Brain pericyte (primary cell): ENCODE data around the gene GALNT1.
"Not testable (repeated sequence)": the region's sequence is repeated elsewhere in the genome, so short reads cannot be mapped to it uniquely, and the experiment has no call there.

ENCODE experiments used
- DNase-seq: peaks from one replicate; pipeline ENCODE4 v3.0.0-alpha.2; 2012; ENCODE audit warnings: low read depth, low spot score

Gene GALNT1

DNA sequence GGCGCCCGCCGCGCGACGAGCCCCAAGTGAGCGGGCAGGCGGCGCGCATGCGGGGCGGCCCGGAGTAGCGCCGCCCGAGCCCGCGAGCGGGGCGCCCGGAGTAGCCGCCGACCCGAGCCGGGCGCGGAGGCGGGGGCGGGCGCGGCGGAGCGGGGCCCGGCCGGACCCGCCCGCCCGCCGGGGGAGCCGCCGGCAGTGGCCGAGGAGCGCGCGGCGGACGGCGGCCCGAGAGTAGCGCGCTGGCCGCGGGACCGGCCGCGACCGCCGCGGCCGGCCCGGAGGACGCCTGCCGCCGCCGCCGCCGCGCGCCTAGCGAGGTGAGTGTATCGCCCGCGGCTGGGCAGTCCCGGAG, at the start of gene GALNT1:
GALNT1 (plus strand) TSS at position 195 of the 352 bp plus-strand sequence. CDS start 72,923 bp downstream, outside the sequence.
- DNase-seq = no peak

DNA sequence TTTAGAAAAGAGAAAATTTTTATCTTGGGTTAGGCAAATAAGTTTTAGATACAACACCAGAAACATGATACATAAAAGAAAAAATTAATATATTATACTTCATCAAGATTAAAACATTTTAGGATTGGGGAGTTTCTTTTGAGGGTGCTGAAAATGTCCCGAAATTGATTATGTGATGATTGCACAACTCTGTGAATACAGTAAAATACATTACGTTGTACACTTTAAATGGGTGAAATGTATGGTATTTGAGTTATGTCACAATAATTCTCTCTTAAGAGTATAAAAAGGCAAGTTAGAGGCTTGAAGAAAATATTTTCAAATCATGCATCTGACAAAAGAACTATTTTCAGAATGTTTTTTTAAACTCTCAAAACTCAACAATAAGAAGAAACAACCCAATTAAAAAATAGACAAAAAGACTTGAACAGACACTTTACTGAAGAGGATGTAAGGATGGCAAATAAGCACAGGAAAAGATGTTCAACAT, 47.6 kb upstream of the GALNT1 start:
- DNase-seq = no peak

DNA sequence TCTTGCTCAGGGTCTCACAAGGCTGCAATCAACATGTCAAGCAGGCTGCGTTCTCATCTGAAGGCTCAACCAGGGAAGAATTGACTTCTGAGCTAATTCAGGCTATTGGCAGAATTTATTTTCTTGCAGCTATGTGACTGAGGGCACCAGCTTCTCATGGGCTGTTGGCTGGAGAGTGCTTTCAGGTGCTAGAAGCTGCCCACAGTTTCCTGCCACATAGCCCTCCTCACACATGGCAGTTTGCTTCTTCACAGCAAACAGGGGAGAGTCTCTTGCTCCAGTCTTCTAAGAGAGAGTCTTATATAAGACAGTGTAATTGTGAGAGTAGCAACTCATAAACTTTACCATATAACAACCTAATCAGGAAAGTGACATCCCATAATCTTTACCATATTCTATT, 46.2 kb upstream of the GALNT1 start:
- DNase-seq = no peak

DNA sequence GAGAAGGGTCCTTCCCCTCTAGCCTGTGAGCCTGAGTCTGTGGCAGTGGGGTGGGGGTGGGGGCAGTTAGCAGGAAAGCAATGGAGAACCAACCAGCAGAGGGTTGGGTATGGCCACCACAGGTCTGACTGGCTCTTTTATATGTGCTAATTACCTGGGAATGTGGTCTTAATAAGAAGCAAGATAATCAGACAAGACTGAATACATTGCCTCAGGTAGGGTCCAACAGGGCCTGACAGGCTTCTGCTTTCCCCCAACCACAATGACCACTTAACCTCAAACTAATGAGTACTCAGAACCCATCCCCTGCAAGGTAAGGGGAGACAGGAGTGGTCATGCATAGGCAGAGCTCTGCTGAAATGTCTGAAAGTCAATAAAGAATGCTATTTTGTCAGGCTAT, 39.2 kb upstream of the GALNT1 start:
- no peak for DNase-seq

DNA sequence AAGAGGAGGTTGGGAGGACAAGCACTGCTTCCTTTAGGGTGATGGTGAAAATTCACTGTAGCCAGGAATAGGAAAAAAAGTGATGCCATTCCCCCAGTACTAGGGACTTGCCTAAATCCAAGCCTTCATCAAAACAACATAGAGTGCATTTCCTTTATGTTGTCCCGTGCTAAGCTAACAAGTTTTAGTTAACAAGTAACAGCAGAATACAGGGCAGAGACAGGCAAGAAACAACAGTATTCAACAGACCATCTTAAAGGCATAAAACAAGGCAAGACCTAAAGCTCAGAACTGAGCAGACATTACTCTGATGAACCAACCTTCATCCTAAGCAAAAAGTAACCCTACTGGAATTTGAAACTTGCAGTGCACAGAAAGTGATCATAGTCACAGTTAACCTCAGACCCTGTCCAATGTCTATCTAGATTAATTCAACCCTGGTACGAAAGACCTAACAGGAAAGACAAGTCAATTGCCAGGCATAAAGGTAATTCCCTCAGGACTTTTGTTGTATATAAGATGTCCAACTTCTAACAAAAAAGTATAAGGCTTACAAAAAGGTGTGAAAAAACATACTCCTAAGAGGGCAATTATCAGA, 34.4 kb upstream of the GALNT1 start:
- DNase-seq = no peak

DNA sequence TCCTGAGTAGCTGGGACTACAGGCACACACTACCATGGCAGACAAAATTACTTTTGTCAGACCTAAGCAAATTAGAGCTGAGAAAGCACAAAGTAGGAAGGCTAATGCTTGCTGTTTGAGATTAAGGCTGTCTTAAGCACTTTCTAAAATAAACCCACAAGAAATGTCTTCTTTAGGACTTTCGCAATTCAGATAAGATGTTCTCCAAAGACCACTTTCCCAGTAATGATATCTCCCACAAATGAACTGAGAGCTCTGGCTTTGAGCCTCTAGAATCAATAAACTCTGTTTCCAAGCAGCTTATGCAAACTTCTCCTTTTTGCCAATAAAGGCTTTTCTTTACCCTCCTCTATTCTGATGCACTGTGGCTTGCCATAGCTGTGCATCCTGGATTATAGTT, 32.0 kb upstream of the GALNT1 start:
- no peak for DNase-seq

DNA sequence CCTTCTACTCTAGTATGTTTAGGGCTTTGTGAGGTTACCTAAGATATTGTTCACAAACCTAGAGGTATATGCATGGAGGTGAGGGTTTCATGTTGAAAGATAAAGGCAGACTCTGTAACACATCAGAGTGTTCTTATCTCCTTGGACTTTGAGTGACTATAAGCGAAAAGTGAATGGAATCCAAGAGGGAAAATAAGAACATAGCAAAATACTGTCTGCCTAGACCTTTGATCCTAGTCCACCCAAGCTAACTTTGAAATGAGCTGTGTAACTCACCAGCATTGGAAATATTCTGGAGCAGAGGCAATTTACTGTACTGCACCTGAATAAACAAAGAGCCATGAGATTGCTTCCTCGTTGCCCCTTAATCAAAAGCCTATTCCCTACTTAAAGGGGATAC, 28.2 kb upstream of the GALNT1 start:
- no peak for DNase-seq

DNA sequence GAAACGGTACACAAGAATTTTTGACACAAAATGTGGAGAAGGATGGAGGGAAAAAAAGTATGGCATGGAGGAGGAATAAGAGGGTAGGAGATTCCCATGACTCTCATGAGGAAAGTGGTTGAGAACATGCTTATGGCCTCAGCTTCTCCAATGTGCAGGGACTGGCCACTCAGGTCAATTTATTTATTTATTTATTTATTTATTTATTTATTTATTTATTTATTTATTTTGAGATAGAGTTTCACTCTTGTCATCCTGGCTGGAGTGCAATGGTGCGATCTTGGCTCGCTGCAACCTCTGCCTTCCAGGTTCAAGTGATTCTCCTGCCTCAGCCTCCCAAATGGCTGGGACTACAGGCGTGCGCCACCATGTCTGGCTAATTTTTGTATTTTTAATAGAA, 26.0 kb upstream of the GALNT1 start:
- not testable (repeated sequence) for DNase-seq

DNA sequence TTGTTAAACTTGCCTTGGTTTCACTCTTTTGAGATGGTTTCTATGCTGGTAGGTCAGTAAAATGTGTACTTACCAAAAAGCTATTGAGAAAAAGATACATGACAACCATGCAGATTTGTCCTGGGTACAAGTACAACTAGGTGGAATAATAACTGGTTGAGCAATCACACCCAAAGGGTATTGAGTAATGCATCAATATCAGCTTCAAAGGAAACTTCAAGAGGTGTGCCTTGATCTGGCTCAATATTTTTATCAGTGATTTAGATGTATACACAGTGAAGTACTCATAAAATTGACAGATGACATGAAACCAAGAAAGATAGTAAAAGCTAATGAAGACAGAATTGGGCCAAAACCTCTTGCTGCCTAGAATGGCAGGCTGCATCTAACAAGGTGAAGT, 21.7 kb upstream of the GALNT1 start:
- DNase-seq = no peak

DNA sequence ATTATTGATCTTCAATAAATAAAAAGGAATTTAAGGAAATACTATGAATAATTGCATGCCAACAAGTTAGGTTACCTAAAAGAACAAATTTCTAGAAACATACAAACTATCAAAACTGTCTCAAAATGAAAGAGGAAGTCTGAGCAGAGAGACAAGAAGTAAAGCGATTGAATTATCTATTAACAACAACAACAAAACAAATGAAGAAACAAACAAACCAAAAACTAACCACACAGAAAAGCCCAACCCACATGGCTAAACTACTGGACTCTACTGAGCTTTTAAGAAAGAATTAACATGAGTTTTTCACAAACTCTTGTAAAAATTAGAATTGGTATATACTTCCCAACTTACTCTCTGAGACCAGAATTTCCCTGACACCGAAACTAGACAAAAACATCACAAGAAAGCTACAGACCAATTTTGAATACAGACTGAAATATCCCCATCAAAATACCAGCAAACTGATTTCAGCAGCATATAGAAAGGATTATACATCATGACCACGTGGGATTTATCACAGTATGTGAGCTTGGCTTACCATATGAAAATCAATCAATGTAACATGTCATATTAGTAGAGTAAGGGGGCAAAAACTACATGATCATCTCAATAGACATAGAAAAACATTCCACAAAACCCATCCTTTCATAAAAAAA, 16.6 kb upstream of the GALNT1 start:
- DNase-seq = no peak

DNA sequence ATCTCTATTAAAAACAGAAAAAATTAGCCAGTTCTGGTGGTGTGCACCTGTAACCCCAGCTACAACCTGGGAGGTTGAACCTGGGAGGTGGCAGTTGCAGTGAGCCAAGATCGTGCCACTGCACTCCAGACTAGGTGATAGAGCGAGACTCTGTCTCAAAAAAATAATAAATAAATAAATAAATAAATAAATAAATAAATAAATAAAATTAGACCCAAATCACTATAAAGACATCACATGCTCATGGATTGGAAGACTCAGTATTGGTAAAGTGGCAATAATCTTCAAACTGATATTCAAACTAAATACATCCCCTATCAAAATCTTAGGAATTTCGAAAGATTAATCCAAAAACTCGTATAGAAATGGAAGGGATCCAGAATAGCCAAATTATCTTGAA, 15.5 kb upstream of the GALNT1 start:
- DNase-seq = no peak

DNA sequence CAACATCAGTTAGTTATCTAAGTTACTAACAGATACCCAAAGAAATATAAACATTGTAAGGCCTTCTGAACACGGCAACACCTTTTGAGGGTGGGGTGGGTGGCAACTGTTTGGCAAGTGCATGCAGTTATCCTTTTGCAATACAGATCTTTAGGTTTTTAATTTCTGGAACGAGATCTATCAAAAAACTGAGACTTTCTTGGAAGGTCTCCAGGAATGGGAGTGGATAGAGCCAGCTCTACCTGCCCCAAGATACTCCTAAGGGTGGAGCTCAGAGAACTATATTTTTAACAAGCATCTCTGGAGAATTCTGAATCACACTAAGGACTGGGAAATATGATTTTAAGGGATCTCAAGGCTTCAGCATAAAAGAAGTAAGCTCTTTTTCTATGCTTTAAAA, 11.4 kb upstream of the GALNT1 start:
- no peak for DNase-seq

DNA sequence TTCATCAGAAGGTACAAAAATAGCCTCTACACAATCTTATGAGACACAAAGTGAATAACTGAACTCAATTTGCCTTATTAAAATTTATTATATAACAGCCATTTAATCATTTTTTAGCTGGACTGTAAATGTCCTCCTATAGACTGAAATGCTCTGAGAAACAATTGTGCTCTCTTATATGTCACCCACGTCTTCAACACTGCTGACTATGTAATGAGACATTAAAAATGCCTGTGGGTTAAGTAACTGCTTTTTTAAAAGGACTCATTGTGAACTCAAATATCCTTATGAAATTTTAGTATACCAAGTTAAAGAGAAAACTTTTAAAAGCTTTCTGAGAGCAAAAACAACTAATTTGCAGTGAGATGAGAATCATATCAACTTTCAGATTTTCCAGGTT, 10.4 kb upstream of the GALNT1 start:
- DNase-seq = no peak

DNA sequence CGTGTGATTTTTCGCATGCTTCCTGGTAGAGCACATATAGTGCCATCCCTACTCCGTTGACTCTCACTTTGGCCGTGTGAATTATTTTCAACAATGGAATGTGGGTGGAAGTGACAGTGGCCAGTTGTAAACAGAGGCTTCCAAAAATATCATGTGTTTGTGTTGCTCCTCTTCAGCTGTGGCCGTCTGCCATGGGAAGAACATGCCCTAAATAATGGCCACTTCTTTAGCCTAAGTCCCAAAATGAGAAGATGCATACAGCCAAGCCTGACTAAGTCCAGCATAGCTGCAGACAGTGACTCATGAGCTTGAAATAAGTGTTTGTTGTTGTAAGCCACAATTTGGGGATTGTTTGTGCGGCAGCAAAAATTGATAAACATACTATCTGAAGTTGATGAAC, 8.9 kb upstream of the GALNT1 start:
- DNase-seq = no peak

DNA sequence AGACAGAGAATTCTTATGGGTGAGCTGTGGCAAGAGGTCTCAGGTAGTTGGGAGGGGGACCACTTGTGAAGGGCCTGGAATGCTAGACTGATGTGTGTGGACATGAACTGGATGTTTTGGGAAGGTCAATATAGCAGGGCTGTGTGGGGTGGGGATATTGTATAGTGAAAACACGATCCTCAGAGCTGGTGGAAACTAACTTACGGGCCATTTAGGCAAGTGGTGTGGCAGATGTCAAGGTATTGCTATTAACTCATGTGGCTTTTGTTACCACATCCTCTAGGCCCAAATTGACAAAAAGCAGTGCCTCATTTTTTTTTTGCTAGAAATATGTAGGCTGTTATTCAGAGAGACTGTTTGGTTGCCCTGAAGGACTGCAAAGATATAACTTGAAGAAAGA, 8.0 kb upstream of the GALNT1 start:
- no peak for DNase-seq

DNA sequence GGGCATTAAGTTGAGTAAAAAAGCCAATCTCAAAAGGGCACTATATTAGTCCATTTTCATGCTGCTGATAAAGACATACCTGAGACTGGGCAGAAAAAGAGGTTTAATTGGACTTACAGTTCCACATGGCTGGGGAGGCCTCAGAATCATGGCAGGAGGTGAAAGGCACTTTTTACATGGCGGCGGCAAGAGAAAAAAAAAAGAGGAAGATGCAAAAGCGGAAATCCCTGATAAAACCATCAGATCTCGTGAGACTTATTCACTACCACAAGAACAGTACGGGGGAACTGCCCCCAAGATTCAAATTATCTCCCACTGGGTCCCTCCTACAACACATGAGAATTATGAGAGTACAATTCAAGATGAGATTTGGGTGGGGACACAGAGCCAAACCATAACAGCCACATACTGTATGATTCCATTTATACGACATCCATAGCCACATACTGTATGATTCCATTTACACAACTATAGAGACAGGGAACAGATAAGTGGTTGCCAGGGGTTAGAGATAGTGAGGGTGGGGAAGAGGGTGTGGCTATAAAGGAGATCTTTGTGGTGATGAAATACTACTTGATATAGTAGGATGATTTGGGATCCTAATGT, 5.2 kb upstream of the GALNT1 start:
- DNase-seq = not testable (repeated sequence)

DNA sequence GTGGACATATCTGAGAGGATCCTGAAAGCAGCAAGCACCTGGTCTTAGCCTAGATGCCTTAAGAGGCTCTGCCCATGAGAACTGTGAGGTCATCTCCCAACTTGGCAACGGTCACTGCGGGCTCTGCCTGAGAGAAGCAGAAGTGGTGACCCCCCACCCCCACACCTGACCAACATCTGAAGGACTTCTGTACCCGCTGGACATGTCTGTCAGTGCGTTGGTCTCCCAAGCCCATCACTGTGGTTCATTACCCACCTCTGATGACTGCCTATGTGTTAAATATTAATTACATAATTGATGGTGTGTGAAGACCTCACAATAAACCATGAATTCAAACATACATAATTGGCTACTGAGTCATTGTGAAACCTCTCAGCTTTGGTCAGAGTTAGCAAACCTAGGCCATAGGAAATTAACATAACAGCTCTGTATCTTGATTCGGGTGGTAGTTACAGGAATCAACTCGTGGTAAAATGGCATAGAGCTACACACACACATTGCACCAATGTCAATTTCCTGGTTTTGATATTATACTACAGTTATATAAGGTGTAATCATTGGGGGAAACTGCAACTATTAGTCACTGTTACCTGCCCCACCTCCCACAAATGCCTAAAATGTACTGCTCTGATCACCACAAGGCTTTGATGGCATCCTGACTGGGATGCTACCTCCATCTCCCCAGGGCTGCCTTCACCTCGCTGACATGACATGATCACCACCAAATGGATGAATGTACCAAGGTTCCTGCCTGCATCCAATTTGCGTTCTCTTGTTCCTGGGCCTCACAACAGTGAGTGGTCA, 4.3 kb upstream of the GALNT1 start:
- DNase-seq = no peak

DNA sequence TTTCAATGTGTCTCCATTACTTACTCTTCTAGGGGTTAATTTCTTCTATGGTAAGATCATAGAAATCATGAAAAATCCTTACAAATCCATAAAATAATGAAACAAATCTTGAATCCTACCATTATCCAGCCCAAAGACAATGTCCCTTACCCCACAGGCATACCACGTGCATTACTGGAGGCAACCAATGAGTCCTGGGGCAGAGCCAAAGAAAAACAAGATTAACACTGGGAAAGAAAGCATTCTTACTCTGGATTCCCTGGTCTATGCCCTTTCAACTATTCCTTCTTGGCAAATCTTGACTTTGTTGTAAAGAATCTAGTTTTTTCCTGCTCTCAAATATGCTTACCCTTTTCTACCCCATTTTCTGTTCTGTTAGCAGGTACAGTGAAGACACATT, 3.1 kb upstream of the GALNT1 start:
- DNase-seq = no peak

DNA sequence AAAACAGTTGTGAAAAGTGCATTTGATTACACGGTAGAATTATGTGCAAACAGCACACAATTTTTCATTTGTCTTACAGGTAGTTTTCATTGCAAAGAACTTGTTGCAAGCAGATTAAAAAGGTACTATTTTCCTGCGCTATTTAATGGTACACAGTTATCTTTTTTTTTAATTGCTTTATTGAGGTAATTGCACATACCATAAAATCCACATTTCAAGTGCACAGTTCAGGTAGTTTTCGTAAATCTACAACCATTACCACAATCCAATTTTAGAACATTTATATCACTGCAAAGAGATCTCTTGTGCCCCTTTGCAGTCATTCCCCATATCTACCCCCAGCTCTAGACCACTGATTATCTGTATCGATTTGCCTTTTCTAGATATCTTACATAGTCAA, 2.6 kb upstream of the GALNT1 start:
- no peak for DNase-seq

DNA sequence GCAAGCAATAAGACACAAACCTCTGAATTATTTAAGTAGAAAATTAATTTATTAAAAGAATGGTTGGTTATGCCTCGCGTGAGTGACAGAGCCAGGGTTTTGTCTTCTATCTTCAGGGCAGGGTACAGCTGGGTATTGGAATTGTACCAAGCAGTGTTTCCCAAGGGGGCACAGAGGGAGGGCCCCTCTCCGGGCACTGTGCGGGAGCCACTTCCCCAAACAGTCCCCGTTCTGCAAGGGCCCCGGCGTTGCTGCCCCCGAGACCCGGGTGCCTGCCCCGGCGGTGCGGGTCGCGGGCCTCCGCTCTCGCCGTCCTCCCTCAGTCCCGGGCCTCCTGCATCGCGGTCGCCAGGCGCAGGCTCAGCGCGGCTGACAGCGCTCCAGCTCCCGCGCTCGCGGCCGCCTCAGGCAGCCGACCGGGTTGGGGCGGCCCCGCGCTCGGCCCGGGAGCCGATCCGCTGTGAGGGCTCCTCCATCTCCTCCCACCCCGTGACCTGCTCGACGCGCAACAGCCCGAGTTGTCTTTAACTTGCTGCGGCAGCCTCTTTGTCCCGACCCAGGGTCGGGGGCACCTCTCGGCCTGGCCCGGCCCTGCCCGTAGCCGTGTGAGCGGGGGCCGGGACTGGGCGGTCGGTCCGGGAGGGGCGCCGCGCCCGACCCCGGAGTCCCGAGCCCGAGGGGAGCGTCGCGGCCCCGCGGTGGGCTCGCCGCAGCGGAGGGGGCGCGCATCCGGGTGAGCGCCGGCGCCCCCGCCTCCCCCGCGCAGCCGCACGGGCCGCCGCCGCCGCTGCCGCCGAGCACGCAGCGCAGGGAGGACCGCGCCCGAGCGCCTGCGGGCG, 620 bp upstream of the GALNT1 start:
- no peak for DNase-seq

DNA sequence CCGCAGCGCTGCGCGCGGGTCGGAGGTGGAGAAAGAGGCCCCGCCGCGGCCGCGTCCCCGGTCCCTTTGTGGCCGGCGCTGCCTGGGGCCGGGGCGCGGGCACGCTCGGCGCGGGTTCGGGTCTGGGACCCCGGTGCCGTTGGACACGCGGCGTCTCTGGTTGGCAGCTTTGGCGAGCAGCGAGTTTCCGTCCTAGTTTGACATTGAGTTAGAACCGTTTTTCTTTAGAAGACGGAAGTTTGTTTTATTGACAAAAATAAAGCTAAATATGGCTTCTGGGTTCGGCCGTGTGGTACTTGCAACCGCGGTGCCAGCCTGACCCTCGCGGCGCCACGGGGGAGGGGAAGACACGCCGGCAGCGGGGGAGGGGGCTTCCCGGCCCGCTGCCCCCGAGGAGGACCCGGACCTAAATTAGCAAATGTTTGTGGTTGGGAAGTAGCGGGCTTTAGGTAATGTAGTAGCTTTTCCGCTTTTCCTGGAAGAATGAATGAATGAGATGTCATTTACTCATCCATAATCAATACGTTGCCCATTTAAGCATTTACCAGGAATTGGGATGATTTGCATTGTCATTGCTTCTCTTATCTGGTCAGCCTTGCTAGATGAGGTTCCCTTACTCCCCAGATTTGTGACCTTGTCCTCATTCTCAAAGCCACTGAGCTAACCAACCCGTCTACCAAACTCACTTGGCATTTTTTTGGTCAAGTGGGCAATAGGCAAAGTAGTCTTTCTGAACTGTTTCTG, 530 bp downstream of the GALNT1 start:
- no peak for DNase-seq
